Omental fat pad (tissue), 4 donors: ENCODE results near the gene MVB12B. TPM values are rescaled to one million over a fixed set of nuclear protein-coding genes. Genes with fewer than 3 reads are reported as not detected.
A peak's percentile ranks its signal among the peaks of the same experiment; 100 is the strongest.

Experiments
- ATAC-seq: fragments of 150-250 bp; one replicate; pipeline ENCODE4 v1.9.1; 2016; ENCODE audit warnings: mild to moderate bottlenecking, moderate library complexity; ENCODE audit not compliant: low FRiP score
- DNase-seq: peaks from one replicate; pipeline ENCODE4 v3.0.0-alpha.2; 2019; ENCODE audit warnings: low spot score
- total RNA-seq, 4 donors: library from RNA; depleted of rRNA; stranded (reverse); fragments of >200 nt; gene quantifications; one replicate each; pipeline ENCODE4 v1.1.0, GENCODE V29; 2016
- TF ChIP-seq, protein P1 (sequence below), 3 donors: fragments of 450-650 bp; IDR thresholded peaks; one replicate each; pipeline ENCODE4 v1.5.1; 2016 to 2017; ENCODE audit warnings: antibody characterized with exemption in 3 of 3, mild to moderate bottlenecking in 3 of 3, moderate library complexity in 2 of 3

The MVB12B gene
- total RNA-seq, 4 donors from 2014 or later = 5.5 to 21.4 (median 11.6) TPM

GRCh38 chr9:126448865-126449577, 122.4 kb downstream of the MVB12B start:
- no peak for DNase-seq
- TF ChIP-seq, protein P1, sequence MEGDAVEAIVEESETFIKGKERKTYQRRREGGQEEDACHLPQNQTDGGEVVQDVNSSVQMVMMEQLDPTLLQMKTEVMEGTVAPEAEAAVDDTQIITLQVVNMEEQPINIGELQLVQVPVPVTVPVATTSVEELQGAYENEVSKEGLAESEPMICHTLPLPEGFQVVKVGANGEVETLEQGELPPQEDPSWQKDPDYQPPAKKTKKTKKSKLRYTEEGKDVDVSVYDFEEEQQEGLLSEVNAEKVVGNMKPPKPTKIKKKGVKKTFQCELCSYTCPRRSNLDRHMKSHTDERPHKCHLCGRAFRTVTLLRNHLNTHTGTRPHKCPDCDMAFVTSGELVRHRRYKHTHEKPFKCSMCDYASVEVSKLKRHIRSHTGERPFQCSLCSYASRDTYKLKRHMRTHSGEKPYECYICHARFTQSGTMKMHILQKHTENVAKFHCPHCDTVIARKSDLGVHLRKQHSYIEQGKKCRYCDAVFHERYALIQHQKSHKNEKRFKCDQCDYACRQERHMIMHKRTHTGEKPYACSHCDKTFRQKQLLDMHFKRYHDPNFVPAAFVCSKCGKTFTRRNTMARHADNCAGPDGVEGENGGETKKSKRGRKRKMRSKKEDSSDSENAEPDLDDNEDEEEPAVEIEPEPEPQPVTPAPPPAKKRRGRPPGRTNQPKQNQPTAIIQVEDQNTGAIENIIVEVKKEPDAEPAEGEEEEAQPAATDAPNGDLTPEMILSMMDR (IDR thresholded peaks at IDR 0.05) = no peak

DNA sequence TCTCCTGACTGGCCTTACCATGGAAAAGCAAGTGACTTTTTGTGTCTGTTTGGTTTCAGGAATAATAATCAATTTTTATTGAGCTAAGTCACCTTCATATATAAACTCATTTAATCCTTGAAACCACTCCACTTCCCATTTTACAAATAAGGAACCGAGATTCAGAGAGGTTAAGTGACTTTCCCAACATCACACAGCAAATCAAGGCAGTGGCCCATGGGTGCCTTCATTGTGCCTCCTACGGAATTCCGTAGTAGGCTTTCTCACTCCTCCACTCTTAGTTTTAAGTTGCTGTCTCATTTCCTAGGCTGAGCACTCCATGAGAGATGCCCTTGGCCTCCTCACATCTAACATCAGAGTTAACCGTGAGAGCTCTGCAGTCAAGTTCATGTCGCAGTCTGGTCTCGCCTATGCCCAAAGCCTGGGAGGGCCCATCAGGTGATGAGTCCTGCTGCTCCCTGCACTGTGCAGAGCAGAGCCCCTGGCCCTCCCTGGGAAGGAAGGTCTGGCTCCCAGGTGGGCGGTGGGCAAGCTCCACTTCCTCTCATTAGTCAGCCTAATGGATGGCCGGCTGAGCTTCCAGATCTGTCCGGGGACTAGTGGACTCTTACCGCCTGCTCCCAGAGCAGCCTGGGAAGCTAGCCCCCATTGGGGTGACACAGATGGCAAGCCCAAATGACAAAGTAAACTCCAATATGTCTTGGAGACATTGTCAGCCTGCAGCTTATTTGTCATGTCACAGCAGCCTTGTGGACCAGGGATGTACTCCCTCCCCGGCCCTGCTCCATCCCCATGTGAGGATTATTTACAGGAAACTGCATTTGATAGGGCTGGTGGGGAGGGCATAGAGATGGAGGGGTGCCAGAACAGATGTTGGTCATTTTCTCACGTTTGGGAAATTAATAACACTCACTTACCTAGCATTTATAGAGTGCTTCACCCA, 123.4 kb downstream of the MVB12B start:
- DNase-seq (no peak), ATAC-seq (peak; percentile 19)
- TF ChIP-seq, protein P1 (IDR thresholded peaks at IDR 0.05) = no peak

More at GRCh38 chr9:126448865-126449577, 122.4 kb downstream of the MVB12B start:
- ATAC-seq = no peak

- DNase-seq = no peak
- ATAC-seq = no peak
- TF ChIP-seq, protein P1 (IDR thresholded peaks at IDR 0.05) = no peak
Measured at GRCh38 chr9:126450668-126451205, 124.1 kb downstream of the MVB12B start.

GRCh38 chr9:126451316-126451885, 124.8 kb downstream of the MVB12B start:
- ATAC-seq = no peak
- TF ChIP-seq, protein P1 (IDR thresholded peaks at IDR 0.05) = no peak
- DNase-seq = no peak

GRCh38 chr9:126452106-126452505, 125.5 kb downstream of the MVB12B start:
- TF ChIP-seq, protein P1 (IDR thresholded peaks at IDR 0.05) = no peak
- no peak for ATAC-seq
- no peak for DNase-seq

- ATAC-seq = no peak
- TF ChIP-seq, protein P1 (IDR thresholded peaks at IDR 0.05) = no peak
Measured at GRCh38 chr9:126453156-126453963, 126.7 kb downstream of the MVB12B start.

More at GRCh38 chr9:126453156-126453963, 126.7 kb downstream of the MVB12B start:
- DNase-seq = no peak
